HG02571 (cell line): ENCODE data around the gene CHKA.
"Not testable (repeated sequence)": the region's sequence is repeated elsewhere in the genome, so short reads cannot be mapped to it uniquely, and the experiment has no call there.

Experiments
- ATAC-seq: cut with Tn5 transposase; IDR thresholded peaks from one replicate; pipeline ENCODE4 v1.9.1; 2021; ENCODE audit warnings: mild to moderate bottlenecking, moderate library complexity; ENCODE audit not compliant: unreplicated experiment

The CHKA gene

GRCh38 chr11:68116974-68117373, 4.2 kb downstream of the CHKA start:
- ATAC-seq, result no peak

GRCh38 chr11:68116126-68116525, 5.1 kb downstream of the CHKA start:
- ATAC-seq, result no peak

DNA sequence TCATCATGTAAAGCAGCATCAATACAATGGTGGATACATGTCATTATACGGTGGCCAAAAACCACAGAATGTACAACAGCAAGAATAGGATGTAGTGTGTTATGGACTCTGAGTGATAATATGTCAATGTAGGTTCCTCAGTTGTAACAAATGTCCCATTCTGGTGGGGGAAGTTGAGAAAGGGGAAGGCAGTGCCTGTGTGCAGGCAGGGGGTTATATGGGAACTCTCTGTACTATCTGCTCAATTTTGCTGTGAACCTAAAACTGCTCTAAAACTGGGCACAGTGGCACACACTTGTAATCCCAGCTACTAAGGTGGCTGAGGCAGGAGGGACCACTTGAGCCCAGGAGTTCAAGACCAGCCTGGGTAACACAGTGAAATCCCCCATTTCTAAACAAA, 5.9 kb downstream of the CHKA start:
- no peak for ATAC-seq

GRCh38 chr11:68113986-68114385, 7.2 kb downstream of the CHKA start:
- ATAC-seq, result no peak

- no peak for ATAC-seq
These were observed 13.5 kb downstream of the CHKA start for GRCh38 chr11:68107689-68108088.

GRCh38 chr11:68106165-68106940, 14.8 kb downstream of the CHKA start:
- no peak for ATAC-seq

- ATAC-seq, result no peak
These were observed 21.4 kb downstream of the CHKA start for GRCh38 chr11:68099474-68100405.

DNA sequence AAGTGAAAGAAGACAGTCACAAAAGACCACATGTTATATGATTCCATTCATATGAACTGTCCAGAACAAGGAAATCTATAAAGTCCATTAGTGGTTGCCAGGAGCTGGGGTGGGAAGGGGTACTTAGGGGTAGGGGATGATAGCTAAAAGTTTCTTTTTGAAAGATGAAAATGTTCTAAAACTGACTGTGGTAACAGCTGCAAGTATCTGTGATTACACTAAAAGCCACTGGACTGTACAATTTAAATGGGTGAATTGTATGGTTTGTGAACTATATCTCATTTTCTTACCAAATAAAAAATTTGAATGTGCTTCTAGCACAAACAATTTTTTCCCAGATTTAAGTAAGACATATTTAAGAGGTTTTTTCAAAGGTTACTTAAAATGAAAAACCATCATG, 22.1 kb downstream of the CHKA start:
- ATAC-seq, result no peak

GRCh38 chr11:68096962-68097361, 24.2 kb downstream of the CHKA start:
- no peak for ATAC-seq

- ATAC-seq, result no peak
These were observed 27.6 kb downstream of the CHKA start for GRCh38 chr11:68093565-68093964.

- ATAC-seq, result not testable (repeated sequence)
These were observed 28.2 kb downstream of the CHKA start for GRCh38 chr11:68092946-68093345.

DNA sequence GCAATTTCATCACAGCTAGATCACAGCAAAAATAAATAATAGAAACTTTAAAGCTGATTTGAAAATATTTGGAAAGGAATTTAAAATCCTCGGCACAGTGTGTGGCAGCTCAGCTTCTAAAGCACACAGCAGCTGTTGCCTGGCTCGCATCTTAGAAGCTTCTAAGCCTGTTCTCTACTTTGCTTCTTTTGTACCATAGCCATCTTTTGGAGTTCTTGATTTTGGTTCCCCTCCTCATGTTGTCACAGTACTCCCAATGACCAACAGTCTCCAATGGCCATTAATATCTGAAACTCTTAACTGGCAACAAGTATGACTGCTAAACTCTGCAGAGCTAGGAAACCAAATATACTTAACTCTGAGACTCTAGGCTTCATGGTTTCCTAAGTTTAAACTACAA, 28.8 kb downstream of the CHKA start:
- ATAC-seq, result no peak

GRCh38 chr11:68090706-68091105, 30.5 kb downstream of the CHKA start:
- ATAC-seq, result no peak

GRCh38 chr11:68090287-68090686, 30.9 kb downstream of the CHKA start:
- no peak for ATAC-seq

DNA sequence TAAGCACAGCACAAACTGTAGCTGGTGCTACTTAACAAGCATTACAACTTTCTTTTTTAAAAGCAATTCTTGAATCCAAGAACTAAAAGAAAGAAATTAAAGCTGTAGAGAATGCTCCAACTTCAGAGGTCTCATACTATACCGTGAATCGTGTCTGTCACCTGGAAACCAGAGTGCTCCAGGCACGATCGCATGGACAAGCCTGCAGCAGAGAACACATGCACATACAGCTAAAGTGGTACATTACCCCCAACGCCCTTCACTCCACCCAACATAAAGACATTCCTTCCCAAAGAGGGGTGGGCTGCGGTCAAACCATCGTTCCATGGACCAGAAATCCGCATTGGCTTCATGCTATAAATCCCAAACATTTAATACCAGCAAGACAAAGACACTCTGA, 31.5 kb downstream of the CHKA start:
- ATAC-seq, result no peak

- ATAC-seq, result no peak
These were observed 37.7 kb downstream of the CHKA start for GRCh38 chr11:68083517-68083916.

- no peak for ATAC-seq
These were observed 38.7 kb downstream of the CHKA start for GRCh38 chr11:68082481-68082880.

DNA sequence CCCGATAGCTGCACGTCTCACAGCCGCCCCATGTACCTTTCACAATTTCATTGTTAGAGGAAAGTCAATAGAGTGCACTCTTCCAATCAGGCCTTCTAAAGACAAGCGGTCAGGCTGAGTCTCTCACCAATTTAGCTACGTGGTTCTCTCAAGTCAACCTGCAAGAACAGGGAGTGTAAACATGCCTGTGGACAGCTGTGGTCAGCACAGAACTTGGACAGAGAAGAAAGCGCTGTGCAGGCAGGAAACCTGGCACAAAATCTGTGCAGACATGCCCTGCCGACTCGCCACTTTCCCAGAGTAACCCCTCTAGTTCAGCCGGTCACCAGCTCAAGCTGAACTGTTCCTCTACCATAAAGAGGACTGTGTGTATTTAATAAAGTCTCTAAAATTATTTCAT, 39.5 kb downstream of the CHKA start:
- no peak for ATAC-seq

DNA sequence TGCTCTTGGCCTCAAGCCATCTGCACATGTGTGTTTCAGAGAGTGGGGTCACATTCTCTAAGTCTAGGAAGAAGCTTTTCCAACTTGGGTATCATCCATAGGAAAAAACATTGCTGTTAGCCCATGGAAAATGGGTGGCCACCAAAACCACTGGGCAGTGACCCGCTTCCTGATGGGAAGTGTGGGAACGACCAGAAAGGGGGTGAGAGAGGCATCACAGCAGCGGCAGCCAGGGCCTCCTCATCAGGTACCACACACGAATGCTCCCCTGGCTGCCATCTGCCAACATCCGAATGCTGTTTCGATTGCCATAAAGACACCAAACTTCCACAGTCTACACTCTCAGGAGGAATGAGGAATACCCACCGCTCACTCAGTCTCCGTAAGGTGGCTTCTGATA, 40.3 kb downstream of the CHKA start:
- ATAC-seq, result no peak

- no peak for ATAC-seq
These were observed 43.3 kb downstream of the CHKA start for GRCh38 chr11:68077617-68078582.
